Posterior cingulate gyrus (tissue), 11 donors: ENCODE results near the gene LRMDA.

Experiments used
- DNase-seq, 10 donors: peaks; one replicate each; pipeline versions ENCODE4 v3.0.0 to v3.0.0-alpha.2; 2020 to 2021; ENCODE audit warnings: mixed read lengths in 3 of 10
- intact Hi-C: fragments of 100-400 bp; cut with DNase I; formaldehyde crosslinking; loops from one replicate; pipeline ENCODE4 v1.15.1; 2023

The LRMDA gene

GRCh38 chr10:75922435-75922834 is 491.0 kb downstream of the LRMDA start:
- intact Hi-C loops, result loop anchor here (5.0 to 10.0 kb wide), 2 partner anchors 205 to 518 kb away; partner anchors contain the start of gene ZNF503
- DNase-seq, result no peak

GRCh38 chr10:75924309-75924902 is 493.0 kb downstream of the LRMDA start:
- intact Hi-C loops, result loop anchor here (5.0 to 10.0 kb wide), 2 partner anchors 207 to 520 kb away; partner anchors contain the start of gene ZNF503
- DNase-seq, result no peak

- no peak for DNase-seq
- intact Hi-C loops, result loop anchor here (10.0 kb wide), 1 partner anchor 521 kb away; the partner anchor contains the start of gene ZNF503
Observed at GRCh38 chr10:75925999-75926398, 494.6 kb downstream of the LRMDA start.

GRCh38 chr10:75926763-75927162 is 495.3 kb downstream of the LRMDA start:
- DNase-seq, result peak in 1 of 10 donors; percentile 39

GRCh38 chr10:75928231-75928630 is 496.8 kb downstream of the LRMDA start:
- intact Hi-C loops, result loop anchor here (10.0 kb wide), 1 partner anchor 523 kb away; the partner anchor contains the start of gene ZNF503
- DNase-seq, result no peak

More at GRCh38 chr10:75926763-75927162, 495.3 kb downstream of the LRMDA start:
- intact Hi-C loops, result loop anchor here (10.0 kb wide), 1 partner anchor 522 kb away; the partner anchor contains the start of gene ZNF503

GRCh38 chr10:75929630-75930161 is 498.3 kb downstream of the LRMDA start:
- intact Hi-C loops, result loop anchor here (10.0 kb wide), 1 partner anchor 525 kb away; the partner anchor contains the start of gene ZNF503
- no peak for DNase-seq

GRCh38 chr10:75932921-75933320 is 501.5 kb downstream of the LRMDA start:
- no peak for DNase-seq
- intact Hi-C loops, result no loop called here

- intact Hi-C loops, result no loop called here
Observed at GRCh38 chr10:75935240-75935639, 503.8 kb downstream of the LRMDA start.

GRCh38 chr10:75935650-75936400 is 504.4 kb downstream of the LRMDA start:
- DNase-seq, result no peak
- intact Hi-C loops, result no loop called here

More at GRCh38 chr10:75935240-75935639, 503.8 kb downstream of the LRMDA start:
- DNase-seq, result no peak

- no peak for DNase-seq
- intact Hi-C loops, result no loop called here
Observed at GRCh38 chr10:75936841-75937240, 505.4 kb downstream of the LRMDA start.

GRCh38 chr10:75937823-75938222 is 506.4 kb downstream of the LRMDA start:
- intact Hi-C loops, result no loop called here
- no peak for DNase-seq

GRCh38 chr10:75938380-75939122 is 507.1 kb downstream of the LRMDA start:
- no peak for DNase-seq
- intact Hi-C loops, result no loop called here

- DNase-seq, result no peak
- intact Hi-C loops, result no loop called here
Observed at GRCh38 chr10:75939541-75939940, 508.1 kb downstream of the LRMDA start.

- intact Hi-C loops, result no loop called here
- DNase-seq, result no peak
Observed at GRCh38 chr10:75940742-75941141, 509.3 kb downstream of the LRMDA start.

GRCh38 chr10:75941223-75941801 is 509.9 kb downstream of the LRMDA start:
- intact Hi-C loops, result no loop called here
- no peak for DNase-seq

GRCh38 chr10:75944061-75944460 is 512.6 kb downstream of the LRMDA start:
- intact Hi-C loops, result no loop called here
- no peak for DNase-seq

- no peak for DNase-seq
- intact Hi-C loops, result no loop called here
Observed at GRCh38 chr10:75948583-75948982, 517.2 kb downstream of the LRMDA start.

GRCh38 chr10:75950307-75950706 is 518.9 kb downstream of the LRMDA start:
- intact Hi-C loops, result no loop called here
- no peak for DNase-seq

GRCh38 chr10:75950997-75951589 is 519.7 kb downstream of the LRMDA start:
- DNase-seq, result no peak
- intact Hi-C loops, result no loop called here

GRCh38 chr10:75951627-75952026 is 520.2 kb downstream of the LRMDA start:
- intact Hi-C loops, result no loop called here

More at GRCh38 chr10:75951627-75952026, 520.2 kb downstream of the LRMDA start:
- DNase-seq, result no peak
